ENCODE data around the gene FUBP1. TPM values are rescaled to one million over a fixed set of nuclear protein-coding genes. Genes with fewer than 3 reads are reported as not detected.

FUBP1 gene
- total RNA-seq, 1 donor from 2014 or later, result 318 TPM

DNA sequence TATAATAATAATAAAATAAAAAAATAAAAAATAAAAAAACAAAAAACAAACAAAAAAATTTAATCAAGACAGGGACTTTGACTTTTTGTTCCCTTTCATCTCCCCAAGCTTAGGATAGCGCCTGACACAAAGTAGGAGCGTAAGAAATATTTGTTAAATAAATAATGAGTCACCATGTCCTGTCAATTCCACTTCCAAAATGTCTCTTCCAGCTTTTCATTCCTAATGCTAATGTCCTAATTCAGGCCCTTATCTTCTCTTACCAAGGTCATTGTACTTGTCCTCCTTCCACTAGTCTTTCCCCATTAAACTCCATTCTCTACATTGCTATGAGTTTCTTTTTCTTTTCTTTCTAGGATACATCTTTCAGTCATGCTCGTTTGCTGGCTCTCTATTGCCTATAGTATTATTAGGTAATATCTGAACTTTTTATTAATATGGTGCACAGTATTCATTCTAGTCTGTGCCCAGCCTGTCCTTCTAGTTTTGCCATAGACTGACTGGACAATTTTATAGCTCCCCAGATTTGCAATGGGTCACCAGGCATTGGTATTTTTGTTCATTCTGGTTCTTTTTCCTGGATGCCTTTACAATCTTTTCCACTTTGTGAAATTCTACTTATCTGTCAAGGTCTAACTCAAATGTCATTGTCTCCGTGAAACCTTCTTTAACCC is 79.1 kb downstream of the FUBP1 start:
- H3K4me1 Mint-ChIP-seq, result no peaks in the 10 kb centered on the region
- peaks cover 3% of the 10 kb centered on the region for H3K9me3 Mint-ChIP-seq
- H3K36me3 Mint-ChIP-seq (ENCODE audit: low read depth), result peaks cover 3% of the 10 kb centered on the region
- TF ChIP-seq, protein P1, sequence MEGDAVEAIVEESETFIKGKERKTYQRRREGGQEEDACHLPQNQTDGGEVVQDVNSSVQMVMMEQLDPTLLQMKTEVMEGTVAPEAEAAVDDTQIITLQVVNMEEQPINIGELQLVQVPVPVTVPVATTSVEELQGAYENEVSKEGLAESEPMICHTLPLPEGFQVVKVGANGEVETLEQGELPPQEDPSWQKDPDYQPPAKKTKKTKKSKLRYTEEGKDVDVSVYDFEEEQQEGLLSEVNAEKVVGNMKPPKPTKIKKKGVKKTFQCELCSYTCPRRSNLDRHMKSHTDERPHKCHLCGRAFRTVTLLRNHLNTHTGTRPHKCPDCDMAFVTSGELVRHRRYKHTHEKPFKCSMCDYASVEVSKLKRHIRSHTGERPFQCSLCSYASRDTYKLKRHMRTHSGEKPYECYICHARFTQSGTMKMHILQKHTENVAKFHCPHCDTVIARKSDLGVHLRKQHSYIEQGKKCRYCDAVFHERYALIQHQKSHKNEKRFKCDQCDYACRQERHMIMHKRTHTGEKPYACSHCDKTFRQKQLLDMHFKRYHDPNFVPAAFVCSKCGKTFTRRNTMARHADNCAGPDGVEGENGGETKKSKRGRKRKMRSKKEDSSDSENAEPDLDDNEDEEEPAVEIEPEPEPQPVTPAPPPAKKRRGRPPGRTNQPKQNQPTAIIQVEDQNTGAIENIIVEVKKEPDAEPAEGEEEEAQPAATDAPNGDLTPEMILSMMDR (conservative IDR thresholded peaks at IDR 0.05), result no peak
- H3K27ac Mint-ChIP-seq (ENCODE audit: unreplicated experiment), result no peak overlapping the region
- H3K4me3 Mint-ChIP-seq, result no peak overlapping the region
- no peaks in the 10 kb centered on the region for H3K27me3 Mint-ChIP-seq (ENCODE audit: low read depth)
- no peak for DNase-seq (ENCODE audit: low read depth, low spot score)

Other genes with a start within 250 kb of the FUBP1 start
- 64.1 and 67.4 TPM in 2 replicates for gene USP33, start 219.2 kb downstream of the FUBP1 start, total RNA-seq
- 6.2 and 8.0 TPM in 2 replicates for gene MIGA1, start 199.4 kb downstream of the FUBP1 start, total RNA-seq
- gene NEXN, start 90.4 kb downstream of the FUBP1 start, total RNA-seq, result 1.2 and 2.0 TPM in 2 replicates
- gene DNAJB4, start 25.9 kb upstream of the FUBP1 start, total RNA-seq, result 17.3 and 23.2 TPM in 2 replicates
- not detected in 2 replicates for gene GIPC2, start 66.9 kb upstream of the FUBP1 start, total RNA-seq

Measured in neural crest cell (in vitro differentiated cells).